Measurements from ENCODE around the gene ARID4A.
"Not testable (repeated sequence)": the region's sequence is repeated elsewhere in the genome, so short reads cannot be mapped to it uniquely, and the experiment has no call there.

The ARID4A gene

GRCh38 chr14:58401587-58401986 lies 103.2 kb downstream of the ARID4A start:
- Histone ChIP-seq H3K27ac (ENCODE audit: low read depth, low read length) (no peak overlapping the region), H3K27me3 (ENCODE audit: insufficient read depth, low read length) (peaks cover 13% of the 10 kb centered on the region), H3K4me1 (ENCODE audit: insufficient read depth, low read length) (no peaks in the 10 kb centered on the region; the same call in 1 of the 2 replicates), H3K9ac (ENCODE audit: low read depth, low read length) (no peak overlapping the region), H3K36me3 (ENCODE audit: insufficient read depth, low read length) (no peaks in the 10 kb centered on the region), H3K4me3 (ENCODE audit: low read length) (no peak overlapping the region), H3K9me3 (ENCODE audit: insufficient read depth, low read depth, low read length) (no peaks in the 10 kb centered on the region)
- 74% methylated on average over 3 of the region's 3 CpGs for WGBS

- no peak overlapping the region for H3K4me3 ChIP-seq (ENCODE audit: low read length)
- H3K27ac ChIP-seq (ENCODE audit: low read depth, low read length) = no peak overlapping the region
- 94% methylated on average over 3 of the region's 3 CpGs for WGBS
- no peaks in the 10 kb centered on the region for H3K27me3 ChIP-seq (ENCODE audit: insufficient read depth, low read length)
- peaks cover 61% of the 10 kb centered on the region for H3K36me3 ChIP-seq (ENCODE audit: insufficient read depth, low read length)
- H3K9ac ChIP-seq (ENCODE audit: low read depth, low read length) = no peak overlapping the region
- H3K9me3 ChIP-seq (ENCODE audit: insufficient read depth, low read depth, low read length) = no peaks in the 10 kb centered on the region
- no peaks in the 10 kb centered on the region for H3K4me1 ChIP-seq (ENCODE audit: insufficient read depth, low read length)
Observed at GRCh38 chr14:58408681-58409215, 110.4 kb downstream of the ARID4A start.

- H3K27ac ChIP-seq (ENCODE audit: low read depth, low read length) = no peak overlapping the region
- 96% methylated on average over 1 of the region's 1 CpG for WGBS
- no peaks in the 10 kb centered on the region for H3K9me3 ChIP-seq (ENCODE audit: insufficient read depth, low read depth, low read length)
- H3K4me1 ChIP-seq (ENCODE audit: insufficient read depth, low read length) = no peaks in the 10 kb centered on the region; the same call in 1 of the 2 replicates
- no peak overlapping the region for H3K9ac ChIP-seq (ENCODE audit: low read depth, low read length)
- H3K4me3 ChIP-seq (ENCODE audit: low read length) = no peak overlapping the region
- H3K27me3 ChIP-seq (ENCODE audit: insufficient read depth, low read length) = no peaks in the 10 kb centered on the region
- H3K36me3 ChIP-seq (ENCODE audit: insufficient read depth, low read length) = peaks cover 86% of the 10 kb centered on the region
Observed at GRCh38 chr14:58414845-58415244, 116.5 kb downstream of the ARID4A start.

- Histone ChIP-seq H3K9me3 (ENCODE audit: insufficient read depth, low read depth, low read length) (no peaks in the 10 kb centered on the region), H3K27ac (ENCODE audit: low read depth, low read length) (no peak overlapping the region), H3K36me3 (ENCODE audit: insufficient read depth, low read length) (peaks cover 85% of the 10 kb centered on the region), H3K9ac (ENCODE audit: low read depth, low read length) (no peak overlapping the region), H3K27me3 (ENCODE audit: insufficient read depth, low read length) (no peaks in the 10 kb centered on the region), H3K4me1 (ENCODE audit: insufficient read depth, low read length) (no peaks in the 10 kb centered on the region; the same call in 1 of the 2 replicates), H3K4me3 (ENCODE audit: low read length) (no peak overlapping the region)
- 96% methylated on average over 10 of the region's 10 CpGs for WGBS
Observed at GRCh38 chr14:58415636-58416547, 117.5 kb downstream of the ARID4A start.

GRCh38 chr14:58416934-58417333 lies 118.6 kb downstream of the ARID4A start:
- peaks cover 85% of the 10 kb centered on the region for H3K36me3 ChIP-seq (ENCODE audit: insufficient read depth, low read length)
- not testable (repeated sequence) for H3K4me1 ChIP-seq (ENCODE audit: insufficient read depth, low read length); H3K9ac ChIP-seq (ENCODE audit: low read depth, low read length); H3K27me3 ChIP-seq (ENCODE audit: insufficient read depth, low read length); H3K9me3 ChIP-seq (ENCODE audit: insufficient read depth, low read depth, low read length); H3K4me3 ChIP-seq (ENCODE audit: low read length); H3K27ac ChIP-seq (ENCODE audit: low read depth, low read length)
- WGBS = 85% methylated on average over 1 of the region's 1 CpG

Measured in HUES64 (cell line).